Kidney glomerular epithelial cell (primary cell): ENCODE results near the gene MLANA.
A peak's percentile ranks its signal among the peaks of the same experiment; 100 is the strongest.
"Not testable (repeated sequence)": the region's sequence is repeated elsewhere in the genome, so short reads cannot be mapped to it uniquely, and the experiment has no call there.

ENCODE experiments used
- DNase-seq: peaks from one replicate; lab custom pipeline; 2025; lab: John Stamatoyannopoulos, UW

Gene MLANA

DNA sequence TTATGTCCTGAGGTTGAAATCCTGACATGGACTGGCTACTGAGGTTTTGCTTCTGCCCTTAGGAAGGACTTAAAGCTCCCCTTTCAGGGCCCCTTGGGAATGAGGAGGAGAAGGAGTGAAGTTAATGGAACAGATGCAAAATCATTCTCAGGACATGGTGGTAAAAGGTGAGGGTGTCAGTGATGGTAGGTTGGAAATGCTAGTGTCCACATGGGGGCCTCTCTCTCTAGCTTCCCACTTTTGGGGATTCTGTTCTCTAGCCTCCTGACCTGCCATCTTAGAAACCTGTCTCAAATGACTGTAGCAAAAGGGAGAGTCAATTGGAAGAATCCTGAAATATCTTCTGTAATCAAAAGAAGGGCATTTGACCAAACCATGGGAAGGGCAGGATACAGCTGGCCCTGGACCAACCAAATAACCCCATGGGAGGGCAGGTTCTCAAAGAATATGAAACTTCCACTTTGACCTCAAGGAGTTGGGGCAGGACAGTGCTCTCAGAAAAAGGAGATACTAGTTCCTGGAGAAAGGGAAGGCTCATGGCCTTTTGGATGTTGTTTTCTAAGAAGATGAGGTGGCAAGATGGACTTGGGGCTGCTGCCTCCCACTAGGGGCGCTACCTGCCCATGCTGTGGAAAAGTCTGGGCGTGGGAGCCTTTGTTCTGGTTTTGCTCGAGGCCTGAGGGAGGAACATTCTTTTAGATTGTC is 21.2 kb upstream of the MLANA start:
- DNase-seq, result no peak

DNA sequence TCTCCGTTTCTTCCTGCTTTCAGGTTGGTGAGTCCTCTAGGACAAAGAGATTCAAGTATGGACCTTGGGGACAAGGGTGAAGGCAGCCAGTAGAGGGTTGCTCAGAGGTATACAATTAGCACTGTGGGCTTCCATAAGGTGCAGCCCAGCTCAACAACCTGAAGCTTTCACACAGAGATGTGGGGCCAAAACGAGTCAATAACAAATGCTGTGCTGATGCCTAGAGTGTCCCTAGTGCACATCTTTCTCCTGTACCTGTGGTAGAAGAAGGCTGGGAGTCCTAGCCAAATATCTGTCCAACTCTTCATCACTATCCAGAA is 20.7 kb upstream of the MLANA start:
- DNase-seq, result no peak

DNA sequence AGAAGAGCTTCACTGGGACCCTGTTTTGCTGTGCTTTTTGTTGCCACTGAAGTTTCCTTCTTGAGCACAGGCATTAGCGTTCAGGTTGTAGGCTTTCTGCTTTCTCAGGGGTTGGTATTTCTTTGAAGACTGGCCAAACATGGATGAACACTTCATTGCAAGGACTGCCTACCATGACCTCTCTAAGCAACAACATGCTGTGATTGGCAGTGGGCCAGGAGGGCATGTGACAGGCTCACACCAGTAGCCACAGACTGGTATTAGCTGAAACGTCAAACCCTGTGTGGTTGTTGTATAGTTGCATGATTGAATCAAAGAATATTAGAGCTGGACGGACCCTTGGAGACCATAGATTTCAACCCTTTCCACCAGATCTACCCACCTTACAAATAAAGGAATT is 20.0 kb upstream of the MLANA start:
- DNase-seq, result no peak

DNA sequence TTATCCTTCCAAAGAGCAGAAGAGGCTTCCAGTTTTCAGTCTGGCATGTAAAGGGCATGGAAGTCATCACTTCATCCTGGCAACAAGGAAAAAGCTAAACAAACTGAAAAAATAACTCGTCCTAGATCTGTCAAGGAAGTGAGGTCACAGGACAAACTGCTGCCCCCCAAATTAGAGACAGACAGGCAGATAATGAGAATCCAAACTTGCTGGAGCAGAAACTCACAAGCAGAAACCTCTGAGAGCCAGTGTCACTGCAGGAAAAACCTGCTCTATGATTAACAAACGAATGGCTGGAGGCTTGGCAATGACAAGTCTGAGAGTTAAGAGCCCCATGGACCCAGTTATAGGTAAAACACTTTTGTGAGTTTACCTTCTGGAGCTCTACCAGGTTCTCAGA is 18.9 kb upstream of the MLANA start:
- DNase-seq, result no peak

DNA sequence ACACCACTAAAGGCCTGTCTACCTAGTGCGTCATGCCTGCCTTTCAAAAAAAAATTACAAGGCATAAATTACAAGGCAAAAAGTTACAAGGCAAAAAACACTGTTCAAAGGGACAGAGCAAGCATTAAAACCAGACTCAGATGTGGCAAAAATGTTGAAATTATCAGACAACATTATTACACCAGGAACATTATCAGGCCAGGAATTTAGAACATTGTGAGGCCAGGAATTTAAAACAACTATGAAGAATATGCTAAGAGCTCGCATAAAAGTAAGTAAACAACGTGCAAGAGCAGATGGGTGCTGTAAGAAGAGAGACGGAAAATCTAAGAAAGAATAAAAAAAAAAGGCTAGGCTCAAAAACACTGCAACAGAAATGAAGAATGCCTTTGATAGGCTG is 18.2 kb upstream of the MLANA start:
- DNase-seq, result no peak

DNA sequence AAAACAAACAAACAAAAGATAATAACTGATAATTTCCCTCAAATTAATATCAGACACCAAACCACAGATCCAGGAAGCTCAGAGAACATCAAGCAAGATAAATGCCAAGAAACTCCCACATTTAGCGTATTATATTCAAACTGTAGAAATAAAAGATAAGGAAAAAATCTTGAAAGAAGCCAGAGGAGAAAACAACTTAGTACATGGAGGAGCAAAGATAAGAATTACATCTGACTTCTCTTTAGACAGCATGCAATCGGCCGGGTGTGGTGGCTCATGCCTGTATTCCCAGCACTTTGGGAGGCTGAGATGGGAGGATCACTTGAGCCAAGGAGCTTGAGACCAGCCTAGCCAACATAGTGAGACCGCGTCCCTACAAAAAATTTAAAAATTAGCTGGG is 17.2 kb upstream of the MLANA start:
- DNase-seq, result no peak

DNA sequence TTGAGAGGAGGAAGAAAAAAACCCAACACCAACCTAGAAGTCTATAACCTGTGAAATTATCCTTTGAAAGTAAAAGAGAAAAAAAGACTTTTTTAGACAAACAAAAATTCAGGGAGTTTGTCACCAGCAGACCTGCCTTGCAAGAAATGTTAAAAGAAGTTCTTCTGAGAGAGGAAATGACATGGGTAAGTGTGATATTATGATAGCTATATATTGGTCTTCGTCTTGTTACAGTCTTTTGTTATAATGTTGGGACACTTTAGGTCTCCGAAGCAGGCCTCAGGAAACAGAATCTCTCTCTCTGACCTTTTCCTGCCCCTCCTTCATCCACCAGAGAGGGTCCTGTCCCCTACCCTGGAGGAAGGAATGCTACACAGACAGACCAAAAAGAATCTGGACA is 16.6 kb upstream of the MLANA start:
- no peak for DNase-seq

DNA sequence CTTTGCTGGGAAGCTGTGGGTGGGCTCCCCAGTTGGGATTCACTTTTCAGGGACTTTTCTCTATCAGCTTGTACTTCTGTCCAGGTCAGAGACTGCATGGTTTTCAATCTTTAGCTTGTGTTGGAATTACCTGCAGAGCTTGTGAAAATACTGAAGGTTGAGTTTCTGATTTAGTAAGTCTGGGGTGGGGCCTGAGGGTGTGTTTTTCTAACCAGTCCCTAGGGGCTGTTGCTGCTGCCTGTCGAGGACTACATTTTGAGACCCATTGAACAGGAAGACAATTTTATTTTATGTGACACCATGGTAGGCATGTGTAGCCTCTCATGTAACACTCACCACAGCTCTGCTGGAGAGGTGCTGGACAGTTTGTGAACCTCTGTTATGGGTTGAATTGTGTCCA is 14.7 kb upstream of the MLANA start:
- no peak for DNase-seq

DNA sequence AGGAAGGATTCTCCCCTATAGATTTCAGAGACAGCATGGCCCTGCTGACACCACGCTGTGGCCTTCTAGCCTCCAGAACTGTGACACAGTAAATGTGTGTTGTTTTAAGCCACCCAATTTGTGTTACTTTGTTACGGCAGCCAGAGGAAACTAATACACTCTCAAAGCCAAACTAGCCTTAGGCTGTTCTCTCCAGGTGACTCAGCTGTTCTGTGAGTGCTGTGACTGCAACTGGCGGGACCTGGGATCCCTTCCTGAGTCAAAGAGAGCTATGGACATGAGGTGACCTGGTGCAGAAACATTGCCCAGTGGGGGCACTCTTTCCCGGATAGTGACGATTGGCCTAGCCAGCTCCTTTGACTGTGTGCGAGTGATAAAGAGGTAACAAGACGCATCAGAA is 14.0 kb upstream of the MLANA start:
- no peak for DNase-seq

DNA sequence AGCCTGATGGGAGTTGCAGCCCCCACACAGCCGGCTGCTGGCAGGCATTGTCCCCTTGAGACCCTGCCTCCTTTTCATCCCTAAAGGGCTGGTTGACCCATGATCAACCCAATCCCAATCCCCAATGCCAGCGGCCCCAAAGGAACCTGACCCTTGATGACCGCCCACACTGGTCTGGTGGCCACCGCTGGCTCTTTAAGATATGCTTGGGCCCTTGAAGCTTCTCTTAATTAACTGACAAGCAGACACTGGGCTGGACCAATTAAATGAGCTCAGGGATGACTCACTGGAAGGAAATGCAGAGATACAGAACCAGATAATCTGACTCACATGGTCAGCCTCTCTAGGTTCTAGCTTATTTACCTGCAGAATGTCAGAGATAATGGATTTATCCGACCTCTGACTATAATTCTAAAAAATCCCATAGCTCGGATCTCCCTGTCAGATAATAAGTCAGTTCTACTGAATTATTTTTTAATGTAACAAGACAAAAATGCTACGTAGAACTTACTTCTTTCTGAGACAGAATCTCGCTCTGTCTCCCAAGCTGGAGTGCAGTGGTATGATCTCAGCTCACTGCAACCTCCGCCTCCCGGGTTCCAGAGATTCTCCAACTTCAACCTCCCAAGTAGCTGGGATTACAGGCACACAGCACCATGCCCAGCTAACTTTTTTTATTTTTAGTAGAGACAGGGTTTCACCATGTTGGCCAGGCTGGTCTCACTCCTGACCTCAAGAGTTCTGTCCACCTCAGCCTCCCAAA is 11.1 kb upstream of the MLANA start:
- peak; percentile 89 for DNase-seq

DNA sequence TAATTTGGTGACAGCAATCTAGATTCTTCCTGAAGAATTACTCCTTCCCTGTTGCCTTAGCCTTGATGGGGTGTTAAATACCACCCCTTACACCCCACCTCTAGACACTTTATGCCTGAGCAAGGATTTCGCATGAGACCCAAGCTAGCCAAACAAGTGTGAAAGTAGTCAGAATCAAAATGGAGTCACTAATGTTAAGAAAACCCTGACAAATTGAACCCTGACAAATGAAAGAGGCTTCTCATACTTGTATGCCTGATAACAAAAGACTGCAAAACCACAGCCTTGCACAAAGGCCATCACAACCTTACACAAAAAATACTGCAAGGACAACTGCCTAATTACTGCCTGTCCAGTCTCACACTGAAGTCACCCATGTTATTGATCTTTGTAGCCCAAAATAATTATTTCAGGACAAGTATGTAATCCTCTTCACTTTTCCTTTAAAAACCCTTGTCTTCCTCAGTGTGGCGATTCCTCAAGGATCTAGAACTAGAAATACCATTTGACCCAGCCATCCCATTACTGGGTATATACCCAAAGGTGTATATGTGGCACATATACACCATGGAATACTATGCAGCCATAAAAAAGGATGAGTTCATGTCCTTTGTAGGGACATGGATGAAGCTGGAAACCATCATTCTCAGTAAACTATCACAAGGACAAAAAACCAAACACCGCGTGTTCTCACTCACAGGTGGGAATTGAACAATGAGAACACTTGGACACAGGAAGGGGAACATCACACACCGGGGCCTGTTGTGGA is 8.3 kb upstream of the MLANA start:
- not testable (repeated sequence) for DNase-seq

DNA sequence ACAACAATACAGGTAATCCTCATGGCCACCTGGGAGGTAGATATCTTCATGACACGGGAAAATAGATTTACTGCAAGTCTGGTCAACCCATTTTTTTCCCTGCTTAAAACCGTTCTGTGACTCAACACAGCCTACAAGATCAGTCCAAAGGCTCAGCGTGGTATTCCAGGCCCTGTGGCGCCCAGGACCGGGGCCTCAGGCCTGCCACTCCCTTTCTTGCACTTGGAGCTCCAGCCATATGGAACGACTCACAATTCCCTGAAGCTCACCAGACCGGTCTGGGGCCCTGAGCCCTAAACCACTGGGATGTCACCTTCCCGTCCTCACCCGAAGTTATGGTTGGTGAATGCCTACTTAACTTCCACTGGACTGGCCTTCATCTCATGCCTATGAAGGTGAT is 6.5 kb upstream of the MLANA start:
- DNase-seq, result no peak

DNA sequence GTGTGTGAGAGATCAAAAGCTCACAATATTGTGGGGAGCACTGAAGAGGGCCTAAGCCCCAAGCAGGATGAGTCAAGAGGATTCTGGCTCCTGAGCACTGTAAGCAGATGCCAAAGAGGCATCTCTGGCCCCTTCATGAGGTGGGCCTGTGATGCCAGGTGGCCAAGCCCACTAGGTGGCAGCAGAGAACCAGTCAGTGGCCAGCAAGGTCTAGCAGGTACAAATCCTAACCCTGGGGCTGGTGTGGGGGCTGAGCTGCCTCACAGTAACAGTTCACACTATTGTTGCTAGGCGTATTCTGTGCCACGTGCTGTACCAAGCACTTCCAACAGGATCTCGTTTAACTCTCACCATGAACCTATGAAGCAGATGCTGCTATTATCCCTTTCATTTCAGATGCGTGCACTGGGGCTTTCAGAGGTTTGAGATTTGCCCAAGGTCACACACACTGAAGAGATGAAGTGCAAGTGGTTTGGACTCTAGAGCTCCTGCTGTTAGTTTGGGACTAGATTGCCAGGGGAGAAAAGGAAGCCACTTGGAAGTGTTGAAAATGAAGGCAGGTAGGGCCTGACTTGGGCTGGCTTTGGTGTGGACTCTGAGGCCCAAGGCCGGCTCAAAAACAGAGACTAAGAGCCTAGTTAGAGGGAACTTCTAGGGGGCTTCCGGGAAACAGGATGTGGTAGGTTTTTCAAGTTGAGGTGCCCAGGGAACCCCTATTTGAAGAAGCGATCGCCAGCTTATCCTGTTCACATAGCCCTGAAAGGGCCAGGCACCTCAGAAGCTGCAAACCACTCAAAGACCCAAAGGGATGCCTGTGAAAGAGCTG is 4.4 kb upstream of the MLANA start:
- peak; percentile 66 for DNase-seq

DNA sequence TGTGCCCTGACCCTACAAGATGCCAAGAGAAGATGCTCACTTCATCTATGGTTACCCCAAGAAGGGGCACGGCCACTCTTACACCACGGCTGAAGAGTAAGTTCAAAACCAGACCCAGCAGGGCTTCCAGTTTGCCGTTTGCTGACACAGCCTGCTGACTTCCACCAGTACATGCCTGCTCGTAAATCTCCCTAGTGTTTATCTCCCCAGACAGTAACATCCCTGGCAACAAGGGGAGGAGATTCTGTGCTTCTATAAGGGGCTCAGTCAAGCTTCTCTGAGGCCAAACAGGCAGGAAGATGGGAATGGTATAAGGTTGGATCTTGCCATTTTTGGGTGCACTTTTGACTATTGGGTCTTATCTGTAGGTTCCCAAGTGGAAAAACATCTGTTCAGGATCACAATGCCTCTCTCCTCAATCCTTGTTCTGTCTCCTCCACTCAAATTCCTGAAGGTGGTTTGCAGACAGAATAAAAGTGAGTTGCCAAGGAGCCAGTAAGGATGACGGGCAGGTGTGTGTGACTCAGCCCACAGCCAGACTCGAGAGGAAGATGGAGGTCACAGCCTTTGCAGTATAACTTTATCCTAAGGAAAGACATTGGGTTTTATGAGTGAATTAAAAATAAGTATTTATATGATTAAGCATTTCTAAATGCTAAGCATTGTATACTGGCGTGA is 1.9 kb downstream of the MLANA start:
- no peak for DNase-seq

DNA sequence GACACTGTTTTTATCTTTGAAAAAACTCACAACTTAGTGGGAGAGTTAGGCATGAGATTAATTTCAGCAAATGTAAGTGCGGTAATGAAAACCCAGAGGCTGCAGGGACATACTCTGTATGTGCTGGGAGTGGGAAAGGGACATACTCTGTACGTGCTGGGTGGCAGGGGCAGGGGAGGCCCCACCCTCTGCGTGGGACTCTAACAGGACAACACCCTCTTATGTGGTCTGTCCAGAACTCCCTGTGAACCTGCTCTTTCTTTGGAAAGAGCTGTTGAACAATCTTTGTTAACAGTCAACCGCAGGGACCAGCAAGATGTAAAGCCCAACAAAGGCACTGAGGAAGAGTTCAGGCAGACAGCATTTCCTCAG is 2.4 kb downstream of the MLANA start:
- DNase-seq, result no peak

DNA sequence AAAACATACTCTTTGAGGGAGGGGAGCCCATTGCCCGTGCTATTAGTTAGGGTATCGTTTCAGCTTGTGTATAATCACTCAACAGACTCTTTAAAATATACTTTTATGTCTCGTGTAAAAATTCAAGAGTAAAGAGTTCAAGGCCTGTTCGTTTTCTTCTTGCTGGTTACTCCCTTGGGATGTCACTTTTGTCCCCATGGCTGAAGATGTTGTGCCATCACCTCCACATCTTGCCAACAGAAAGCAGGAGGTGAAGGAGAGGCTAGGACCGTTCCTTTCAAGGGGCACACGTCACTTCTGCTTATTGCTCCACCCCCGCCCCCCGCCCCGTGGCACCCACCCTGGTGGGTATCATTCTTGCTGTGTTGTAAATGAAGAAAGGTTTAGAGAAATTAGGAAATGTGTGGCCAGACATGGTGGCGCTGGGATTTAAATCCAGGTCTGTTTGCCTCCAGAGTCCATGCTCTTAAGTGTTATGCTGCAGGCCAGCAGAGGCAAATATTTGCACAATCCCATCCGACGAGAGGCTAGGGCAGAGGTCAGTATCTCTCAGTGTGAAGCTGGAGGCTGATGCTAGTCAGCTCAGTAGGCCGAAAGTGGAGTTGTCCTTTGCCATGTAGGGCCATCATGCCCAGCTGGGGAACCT is 3.0 kb downstream of the MLANA start:
- no peak for DNase-seq

DNA sequence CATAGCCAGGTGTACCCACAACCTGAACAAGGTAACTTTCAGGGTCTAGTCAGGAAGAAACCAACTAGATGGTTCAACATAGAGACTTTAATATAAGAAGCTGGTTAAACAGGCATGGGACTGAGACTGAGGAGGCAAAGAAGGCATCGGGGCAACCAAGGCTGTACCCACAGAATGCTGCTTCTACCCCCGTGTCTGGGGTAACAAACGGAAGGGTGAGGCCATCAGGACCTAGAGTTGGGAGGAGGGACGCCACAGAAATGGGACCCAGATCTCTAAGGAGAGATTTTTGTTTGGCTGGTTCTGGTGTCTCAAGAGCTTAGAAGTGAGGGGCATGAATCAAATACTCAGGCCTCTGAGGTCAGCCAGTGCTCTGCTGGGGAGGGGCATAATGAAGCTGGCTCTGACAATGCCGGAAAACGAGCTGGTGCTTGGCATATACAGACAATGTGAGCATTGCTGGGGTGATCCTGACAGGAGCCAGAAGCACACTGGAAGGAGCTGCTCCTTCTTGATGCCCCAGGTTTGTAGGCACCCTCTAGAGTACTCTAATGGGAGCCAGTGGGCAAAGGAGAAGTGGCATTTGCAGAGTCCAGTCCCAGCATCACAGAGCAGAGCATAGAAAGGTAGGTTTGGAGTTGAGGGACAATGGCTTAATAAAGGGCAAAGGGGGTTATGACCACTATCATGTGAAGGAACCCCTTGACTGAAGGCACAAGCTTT is 3.7 kb downstream of the MLANA start:
- DNase-seq, result no peak

DNA sequence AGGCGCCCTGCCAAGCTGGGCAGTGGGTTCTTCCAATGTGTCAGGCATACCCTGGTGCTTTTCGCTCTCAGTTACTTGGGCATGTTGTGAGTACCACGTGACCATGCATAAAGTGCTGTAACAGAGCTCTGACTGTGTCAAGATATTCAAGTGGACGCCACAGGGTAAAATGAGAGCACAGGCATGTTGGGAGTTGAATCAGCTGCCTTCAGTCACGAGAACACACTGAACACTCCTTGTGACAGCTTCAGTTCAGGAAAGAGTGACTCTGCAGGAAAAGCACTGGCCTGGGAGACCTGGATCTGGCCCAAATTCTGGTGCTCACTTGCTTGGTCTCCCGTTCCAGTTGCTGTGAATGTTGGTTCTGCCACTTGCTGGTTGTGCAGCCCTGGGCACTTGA is 5.1 kb downstream of the MLANA start:
- no peak for DNase-seq

DNA sequence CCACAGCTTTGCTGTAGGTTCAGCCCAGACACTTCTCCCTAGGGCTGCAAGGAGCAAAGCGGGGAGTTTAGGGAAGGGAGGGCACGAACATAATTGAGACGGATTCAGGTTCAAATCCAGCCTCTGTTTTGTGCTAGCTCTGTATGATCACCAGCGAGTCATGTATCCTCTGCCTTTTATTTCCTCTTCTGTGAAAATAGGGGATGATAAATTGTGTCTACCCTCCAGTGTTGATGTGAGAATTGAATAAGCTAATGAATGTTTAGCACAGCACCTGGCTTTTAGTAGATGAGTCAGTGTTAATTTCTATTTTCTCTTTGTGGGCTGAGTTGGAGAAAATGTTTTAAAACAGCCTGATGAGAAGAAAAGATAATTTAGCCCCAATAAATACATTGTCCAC is 6.2 kb downstream of the MLANA start:
- no peak for DNase-seq

DNA sequence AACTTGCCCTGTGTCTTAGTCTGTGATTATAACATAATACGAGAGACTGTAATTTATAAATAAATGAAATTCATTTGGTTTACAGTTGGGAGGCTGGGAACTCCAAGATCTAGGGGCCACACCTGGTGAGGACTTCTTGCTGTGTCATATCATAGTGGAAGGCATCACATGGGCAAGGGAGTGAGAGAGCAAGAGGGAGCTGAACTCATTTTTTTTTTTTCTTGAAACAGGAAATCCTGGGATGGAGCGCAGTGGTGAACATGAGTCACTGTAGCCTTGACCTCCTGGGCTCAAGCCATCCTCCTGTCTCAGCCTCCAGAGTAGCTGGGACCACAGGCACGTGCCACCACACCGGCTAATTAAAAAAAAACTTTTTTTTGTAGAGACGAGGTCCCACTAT is 7.2 kb downstream of the MLANA start:
- DNase-seq, result no peak

DNA sequence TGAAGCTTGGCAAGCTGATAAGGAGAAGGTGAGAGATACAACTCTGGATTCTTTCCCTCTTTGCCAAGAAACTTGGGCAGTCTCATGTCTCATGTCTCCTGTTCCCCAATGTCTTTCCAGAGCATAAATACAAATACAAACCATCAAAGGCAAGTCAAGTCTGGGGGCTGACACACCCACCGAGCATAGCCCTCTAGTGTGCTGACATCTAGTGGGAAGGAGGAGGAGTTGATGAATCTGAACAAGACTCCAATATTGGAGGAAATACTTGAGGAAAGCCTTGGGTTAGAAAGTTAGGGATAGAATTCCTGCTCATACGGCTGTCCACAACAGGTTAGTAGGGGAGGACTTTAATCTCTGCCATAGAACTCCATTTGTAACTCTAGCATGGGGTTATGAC is 8.6 kb downstream of the MLANA start:
- DNase-seq, result no peak
